HG03432 (cell line): ENCODE results near the gene CXCR5.
"Not testable (repeated sequence)": the region's sequence is repeated elsewhere in the genome, so short reads cannot be mapped to it uniquely, and the experiment has no call there.

Source experiments
- ATAC-seq: cut with Tn5 transposase; IDR thresholded peaks from one replicate; pipeline ENCODE4 v1.9.1; 2021; ENCODE audit warnings: mild to moderate bottlenecking, moderate library complexity; ENCODE audit not compliant: unreplicated experiment

Gene CXCR5, protein sequence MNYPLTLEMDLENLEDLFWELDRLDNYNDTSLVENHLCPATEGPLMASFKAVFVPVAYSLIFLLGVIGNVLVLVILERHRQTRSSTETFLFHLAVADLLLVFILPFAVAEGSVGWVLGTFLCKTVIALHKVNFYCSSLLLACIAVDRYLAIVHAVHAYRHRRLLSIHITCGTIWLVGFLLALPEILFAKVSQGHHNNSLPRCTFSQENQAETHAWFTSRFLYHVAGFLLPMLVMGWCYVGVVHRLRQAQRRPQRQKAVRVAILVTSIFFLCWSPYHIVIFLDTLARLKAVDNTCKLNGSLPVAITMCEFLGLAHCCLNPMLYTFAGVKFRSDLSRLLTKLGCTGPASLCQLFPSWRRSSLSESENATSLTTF

DNA sequence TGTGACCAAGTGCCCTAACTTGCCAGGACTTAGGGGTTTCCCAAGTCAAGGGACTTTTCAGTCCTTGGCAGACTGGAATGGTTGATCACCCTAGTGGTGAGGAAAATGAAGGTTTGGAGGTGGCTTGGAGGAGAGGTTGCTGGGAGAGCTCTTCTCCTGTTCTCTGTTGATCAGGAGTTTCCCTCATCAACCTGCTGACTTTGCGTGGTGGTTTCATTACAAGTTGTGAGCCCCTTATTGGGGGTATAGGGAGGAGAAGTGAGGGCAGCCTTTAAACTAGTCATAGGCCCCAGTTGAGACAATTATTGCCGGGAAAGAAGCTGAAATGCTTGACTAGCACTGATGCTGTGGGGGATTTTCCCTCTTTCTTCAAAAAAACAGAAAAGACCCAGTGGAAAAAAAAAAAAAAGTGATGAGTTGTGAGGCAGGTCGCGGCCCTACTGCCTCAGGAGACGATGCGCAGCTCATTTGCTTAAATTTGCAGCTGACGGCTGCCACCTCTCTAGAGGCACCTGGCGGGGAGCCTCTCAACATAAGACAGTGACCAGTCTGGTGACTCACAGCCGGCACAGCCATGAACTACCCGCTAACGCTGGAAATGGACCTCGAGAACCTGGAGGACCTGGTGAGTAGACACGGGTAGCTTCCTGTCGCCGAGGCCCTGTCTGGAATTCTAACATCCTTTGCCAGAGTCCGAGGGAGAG lies at the start of gene CXCR5:
Gene CXCR5, plus strand, starts transcription at position 525 of the 704 bp plus-strand sequence. Its CDS starts 50 bp downstream, at position 575.
- peak; percentile 79 for ATAC-seq

DNA sequence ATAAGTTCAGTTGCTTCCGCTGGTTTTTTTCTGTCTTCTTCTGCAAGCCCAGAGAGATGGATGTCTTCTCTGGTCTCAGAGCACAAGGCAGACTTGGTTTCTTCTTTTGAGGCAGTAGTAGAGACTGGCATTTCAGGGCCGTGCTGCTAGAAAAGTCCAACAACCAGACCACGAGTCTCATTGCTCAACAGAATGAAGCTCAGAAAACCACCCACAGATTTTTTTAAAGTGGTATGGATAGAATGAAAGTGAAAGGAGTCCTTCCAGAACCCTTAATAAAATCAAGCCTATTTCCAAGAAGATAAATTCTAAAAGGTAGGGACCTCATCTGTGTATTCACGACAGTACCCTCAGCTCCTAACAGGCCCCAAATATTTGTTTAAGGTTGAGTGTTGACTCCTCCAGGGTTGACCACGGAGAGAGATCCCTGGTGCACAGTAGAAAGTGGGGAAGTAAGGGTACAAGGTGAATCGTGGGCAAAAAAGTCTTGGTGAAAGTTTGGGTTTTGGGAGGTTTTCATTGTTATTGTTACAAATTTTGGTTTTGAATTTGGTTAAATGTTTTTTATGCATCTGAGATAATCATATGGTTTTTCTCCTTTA lies 49.2 kb upstream of the CXCR5 start:
- no peak for ATAC-seq

DNA sequence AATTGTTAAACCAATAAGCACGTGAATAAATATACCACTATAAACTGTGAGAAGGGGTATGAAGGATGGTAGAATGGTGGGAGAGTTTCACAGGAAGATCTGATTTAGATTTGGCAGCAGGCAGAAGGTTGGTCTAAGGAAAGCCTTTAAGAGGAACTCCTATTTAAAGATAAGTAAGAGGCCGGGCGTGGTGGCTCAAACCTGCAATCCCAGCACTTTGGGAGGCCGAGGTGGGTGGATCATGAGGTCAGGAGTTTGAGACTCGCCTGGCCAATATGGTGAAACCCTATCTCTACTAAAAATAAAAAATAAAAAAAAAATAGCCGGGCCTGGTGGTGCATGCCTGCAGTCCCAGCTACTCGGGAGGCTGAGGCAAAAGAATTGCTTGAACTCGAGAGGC lies 45.8 kb upstream of the CXCR5 start:
- ATAC-seq, result no peak

DNA sequence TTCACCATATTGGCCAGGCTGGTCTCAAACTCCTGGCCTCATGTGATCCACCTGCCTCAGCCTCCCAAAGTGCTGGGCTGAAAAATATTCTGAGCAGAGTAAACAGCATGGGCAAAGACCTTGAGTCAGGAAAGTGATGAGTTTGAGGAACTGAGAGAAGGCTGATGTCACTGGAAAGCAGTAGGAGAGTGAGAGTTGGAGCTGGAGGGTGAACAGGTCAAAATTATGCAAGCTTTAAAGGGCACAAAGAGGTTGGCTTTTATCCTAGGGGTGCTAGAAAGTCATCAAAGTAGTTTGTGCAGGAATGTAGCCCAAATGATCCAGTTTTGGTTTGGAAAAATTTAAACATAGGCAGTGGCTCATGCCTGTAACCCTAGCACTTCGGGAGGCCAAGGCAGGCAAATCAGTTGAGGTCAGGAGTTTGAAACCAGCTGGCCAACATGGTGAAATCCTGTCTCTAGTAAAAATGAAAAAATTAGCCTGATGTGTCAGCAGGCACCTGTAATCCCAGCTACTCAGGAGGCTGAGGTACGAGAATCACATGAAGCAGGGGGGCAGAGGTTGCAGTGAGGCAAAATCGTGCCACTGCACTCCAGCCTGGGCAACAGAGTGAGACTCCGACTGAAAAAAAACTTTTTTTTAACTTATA lies 44.7 kb upstream of the CXCR5 start:
- peak; percentile 78 for ATAC-seq

DNA sequence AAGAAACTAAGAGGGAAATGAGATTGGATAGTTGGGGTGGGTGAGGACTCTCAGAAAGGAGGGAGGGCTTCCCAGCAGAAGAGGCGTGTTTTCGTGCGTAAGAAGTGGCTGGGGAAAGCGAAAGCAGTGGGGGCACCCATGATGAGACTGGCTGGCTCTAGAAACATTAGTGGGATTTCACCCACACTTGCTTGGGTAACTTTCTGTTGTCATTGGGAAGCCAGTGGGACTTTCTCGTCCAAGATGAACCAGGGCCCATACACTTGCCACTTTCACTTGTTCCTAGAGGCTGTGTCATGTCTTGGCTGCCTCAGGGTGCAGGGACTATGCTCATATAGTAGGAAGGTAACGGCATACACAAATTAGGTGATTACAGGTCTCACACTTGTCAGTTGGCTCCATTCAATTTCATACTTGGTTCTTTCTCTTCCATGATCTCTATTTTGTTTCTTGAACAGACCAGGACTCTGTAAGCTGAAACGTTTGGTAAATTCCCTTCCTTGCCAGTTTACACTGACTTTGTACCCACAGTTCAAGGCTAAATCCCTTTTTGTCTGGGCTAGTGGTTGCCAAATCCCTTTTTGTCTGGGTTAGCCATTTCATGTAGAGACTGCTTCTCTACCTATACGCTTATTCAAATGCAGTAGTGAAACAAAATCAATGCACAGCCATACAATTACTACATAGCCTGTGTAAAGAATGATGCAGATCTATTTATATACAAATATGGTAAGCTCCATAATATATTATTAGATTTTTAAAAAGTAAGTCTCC lies 42.0 kb upstream of the CXCR5 start:
- peak; percentile 47 for ATAC-seq

DNA sequence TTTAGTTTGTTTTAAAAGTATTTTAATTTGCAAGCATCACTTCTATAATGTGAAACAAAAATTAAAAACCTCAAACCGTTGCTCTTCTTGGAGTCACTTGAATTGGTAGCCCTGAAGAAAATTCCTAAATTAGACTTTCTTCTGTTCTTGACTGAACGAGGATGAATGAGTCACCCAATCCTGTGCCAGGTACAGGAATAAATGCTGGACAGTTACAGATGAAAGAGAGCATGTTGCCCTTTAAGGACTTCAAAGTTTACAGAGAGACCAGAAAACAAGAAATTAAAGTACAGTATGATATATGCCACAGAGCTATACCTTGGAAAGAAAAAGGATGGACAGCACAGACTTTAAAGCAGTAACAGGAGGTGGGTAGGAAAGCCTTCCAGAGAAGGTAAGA lies 41.3 kb upstream of the CXCR5 start:
- no peak for ATAC-seq

DNA sequence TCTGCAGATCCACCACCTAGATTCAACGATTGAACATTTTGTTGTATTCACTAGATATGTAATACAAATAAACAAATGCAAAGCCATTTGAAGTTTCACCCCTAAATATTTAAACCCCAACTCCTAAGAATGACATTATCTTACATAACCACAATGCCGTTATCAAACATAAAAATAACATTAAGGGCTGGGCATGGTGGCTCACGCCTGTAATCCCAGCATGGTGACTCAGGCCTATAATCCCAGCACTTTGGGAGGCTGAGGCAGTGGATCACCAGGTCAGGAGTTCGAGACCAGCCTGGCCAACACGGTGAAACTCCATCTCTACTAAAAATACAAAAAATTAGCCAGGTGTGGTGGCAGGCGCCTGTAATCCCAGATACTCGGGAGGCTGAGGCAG lies 40.8 kb upstream of the CXCR5 start:
- not testable (repeated sequence) for ATAC-seq

DNA sequence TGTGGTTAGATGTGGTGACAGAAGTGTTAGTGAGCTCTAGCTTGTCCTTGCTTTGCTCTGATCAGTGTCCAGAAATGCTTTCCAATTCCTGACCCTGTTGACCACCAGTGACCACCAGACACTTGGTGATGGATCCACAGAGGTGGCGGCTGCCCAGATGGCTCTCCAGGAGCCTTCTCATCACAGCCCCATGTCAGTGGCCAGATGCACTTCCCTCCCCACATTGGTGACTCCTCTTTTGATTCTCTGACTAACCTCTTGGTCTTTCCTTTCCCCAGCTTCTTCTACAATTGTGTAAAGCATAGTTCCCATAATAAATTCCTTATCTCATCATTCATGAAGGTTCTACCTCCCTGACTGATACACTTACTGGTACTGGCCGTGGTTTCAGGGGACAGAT lies 40.1 kb upstream of the CXCR5 start:
- no peak for ATAC-seq

DNA sequence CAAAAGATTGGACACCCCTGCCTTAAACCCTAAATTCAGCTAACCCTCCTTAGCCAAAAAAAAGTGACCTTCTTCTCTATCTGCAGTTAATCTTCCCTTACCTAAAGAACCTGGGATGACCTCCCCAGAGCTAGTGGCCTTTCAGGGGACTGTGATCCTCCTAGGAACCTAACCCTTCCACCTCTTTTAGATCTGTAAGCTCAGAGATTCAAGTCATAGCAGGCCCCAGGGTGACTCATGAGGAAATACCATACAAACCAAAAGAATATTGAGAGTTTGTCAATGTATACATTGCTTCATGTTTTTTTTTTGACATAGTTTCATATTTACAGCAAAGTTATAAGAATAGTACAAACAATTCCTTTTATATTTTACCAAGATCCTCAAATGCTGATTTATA lies 38.3 kb upstream of the CXCR5 start:
- ATAC-seq, result no peak

DNA sequence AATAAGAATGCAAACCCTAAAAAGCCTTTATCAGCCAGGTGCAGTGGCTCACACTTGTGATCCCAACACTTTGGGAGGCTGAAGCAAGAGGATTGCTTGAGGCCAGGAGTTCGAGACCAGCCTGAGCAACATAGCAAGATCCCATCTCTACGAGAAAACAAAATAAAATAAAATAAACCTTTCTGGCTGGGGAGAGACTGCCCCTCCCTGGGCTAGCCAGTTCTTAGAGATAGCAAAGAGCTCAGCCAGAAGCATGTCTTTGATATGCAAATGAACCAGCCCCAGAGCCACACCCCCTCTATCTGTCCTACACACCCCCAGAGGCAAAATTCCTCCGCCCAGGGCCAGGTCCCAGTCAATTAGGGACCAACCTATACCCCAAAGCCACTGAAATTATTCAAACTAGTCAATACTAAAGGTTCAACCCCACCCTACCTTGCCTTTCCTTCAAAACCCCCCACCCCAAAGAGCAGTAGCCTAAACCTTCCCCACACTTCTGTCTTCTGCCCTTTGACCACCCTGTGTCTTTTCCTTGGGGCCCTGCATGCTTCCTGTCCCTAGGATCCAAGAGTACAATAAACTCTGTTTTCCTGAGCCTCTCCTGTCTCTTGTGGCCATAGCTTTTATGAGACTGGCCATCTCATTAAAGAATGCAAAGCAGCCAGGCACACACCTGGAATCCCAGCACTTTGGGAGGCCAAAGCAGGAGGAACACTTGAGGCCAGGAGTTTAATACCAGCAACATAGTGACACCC lies 37.3 kb upstream of the CXCR5 start:
- ATAC-seq, result no peak

DNA sequence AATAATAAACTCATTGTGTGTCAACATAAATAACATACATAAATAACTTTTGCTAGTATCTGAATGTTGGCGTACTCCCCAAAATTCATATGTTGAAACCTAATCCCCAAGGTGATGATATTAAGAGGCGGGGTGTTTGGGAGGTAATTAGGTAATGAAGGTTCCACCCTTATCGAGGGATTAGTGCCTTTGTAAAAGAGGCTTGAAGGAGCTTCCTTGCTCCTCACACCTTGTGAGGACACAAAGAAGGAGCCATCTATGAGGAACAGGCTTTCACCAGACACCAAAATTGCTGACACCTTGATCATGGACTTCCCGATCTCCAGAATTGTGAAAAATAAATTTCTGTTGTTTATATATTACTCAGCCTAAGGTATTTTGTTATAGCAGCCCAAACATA lies 33.9 kb upstream of the CXCR5 start:
- no peak for ATAC-seq

DNA sequence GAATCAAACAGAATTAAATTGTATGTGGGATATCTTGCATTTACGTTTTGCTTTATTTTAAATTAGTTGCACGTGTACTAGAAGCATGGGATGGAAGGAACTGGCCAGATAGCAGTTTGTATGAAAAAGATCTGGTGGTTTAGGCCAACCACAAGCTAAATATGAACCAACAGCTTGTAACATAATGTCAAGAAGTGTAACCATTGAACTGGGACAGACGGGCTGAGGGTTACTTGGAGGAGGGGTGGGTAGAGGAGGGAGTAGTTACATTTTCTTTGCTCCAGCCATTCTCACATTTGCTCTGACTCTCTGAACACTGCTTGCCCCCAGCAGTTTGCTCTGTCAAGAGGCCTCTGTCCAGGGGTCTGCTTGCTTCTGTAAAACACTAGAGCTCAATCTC lies 31.7 kb upstream of the CXCR5 start:
- ATAC-seq, result peak; percentile 69

DNA sequence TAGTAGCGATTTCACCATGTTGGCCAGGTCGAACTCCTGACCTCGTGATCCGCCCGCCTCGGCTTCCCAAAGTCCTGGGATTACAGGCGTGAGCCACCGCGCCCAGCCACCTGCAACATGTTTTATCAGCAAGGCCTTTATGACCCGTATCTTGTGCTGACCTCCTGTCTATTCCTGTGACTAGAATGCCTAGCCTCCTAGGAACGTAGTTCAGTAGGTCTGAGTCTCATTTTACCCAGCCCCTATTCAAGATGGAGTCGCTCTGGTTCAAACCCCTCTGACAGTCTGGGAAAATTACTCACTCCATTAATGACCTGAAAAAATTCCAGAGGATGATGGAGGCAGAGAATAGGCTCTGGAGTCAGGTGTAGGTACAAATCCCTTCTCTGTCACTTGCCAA lies 30.0 kb upstream of the CXCR5 start:
- ATAC-seq, result no peak

DNA sequence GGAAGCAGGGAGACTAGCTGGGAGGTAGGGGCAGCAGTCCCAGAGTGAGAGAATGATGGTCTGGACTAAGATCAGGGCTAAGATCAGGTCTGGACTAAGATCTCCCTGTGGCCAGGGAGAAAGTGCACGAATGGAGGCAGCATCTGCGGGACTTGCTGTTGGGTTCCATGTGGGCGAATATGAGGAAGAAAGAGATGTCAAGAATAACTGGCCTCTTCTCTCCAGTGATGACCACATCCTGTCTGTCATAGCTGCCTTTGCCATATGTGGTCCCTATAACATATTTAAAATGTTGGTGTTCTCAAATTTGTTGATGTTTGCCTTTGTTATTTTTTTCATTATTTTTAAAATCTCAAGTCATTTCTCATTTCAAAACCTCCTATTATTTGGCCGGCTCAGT lies 27.4 kb upstream of the CXCR5 start:
- no peak for ATAC-seq

DNA sequence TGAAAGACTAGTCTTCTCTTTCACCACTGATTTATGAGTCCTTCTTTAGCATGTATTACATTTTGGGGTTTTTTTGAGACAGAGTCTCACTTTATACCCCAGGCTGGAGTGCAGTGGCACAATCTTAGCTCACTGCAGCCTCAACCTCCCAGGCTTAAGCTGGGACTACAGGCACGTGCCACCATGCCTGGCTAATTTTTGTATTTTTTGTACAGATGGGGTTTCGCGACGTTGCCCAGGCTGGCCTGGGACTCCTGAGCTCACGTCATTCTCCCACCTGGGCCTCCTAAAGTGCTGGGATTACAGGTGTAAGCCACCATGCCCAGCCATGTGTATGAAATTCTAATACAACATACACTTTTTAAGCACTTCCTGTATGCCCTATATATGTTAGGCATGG lies 26.3 kb upstream of the CXCR5 start:
- ATAC-seq, result no peak

DNA sequence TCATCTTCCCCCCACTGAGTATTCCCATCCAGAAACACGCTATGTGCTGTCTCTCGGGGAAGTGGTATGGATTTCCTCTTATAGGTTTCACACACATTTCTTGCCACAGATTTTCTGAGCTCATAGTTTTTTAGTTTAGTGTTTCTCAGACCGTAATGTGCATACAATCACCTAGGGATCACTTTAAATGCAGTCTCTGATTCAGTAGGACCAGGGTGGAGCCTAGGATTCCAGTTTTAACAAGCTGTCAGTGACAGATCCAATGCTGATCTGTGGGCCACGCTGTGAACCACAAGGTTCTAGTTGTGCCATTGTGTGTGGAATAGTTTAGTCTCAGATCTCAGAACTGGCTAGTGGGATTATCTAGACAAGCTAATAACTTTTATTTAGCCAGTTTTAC lies 23.7 kb upstream of the CXCR5 start:
- no peak for ATAC-seq

DNA sequence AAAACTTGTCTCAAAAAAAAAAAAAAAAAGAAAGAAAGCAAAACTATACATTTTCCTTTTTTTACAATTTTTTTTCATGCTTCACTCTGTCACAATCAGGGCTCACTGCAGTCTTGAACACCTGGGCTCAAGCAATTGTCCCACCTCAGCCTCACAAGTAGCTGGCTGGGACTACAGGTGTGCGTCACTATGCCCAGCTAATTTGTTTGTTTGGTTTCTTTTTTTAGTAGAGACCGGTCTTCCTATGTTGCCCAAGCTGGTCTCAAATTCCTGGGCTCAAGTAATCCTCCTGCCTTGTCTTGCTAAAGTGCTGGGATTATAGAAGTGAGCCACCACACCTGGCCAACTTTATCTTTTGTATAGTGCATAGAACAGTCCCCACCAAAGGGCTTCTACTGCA lies 15.0 kb upstream of the CXCR5 start:
- no peak for ATAC-seq

DNA sequence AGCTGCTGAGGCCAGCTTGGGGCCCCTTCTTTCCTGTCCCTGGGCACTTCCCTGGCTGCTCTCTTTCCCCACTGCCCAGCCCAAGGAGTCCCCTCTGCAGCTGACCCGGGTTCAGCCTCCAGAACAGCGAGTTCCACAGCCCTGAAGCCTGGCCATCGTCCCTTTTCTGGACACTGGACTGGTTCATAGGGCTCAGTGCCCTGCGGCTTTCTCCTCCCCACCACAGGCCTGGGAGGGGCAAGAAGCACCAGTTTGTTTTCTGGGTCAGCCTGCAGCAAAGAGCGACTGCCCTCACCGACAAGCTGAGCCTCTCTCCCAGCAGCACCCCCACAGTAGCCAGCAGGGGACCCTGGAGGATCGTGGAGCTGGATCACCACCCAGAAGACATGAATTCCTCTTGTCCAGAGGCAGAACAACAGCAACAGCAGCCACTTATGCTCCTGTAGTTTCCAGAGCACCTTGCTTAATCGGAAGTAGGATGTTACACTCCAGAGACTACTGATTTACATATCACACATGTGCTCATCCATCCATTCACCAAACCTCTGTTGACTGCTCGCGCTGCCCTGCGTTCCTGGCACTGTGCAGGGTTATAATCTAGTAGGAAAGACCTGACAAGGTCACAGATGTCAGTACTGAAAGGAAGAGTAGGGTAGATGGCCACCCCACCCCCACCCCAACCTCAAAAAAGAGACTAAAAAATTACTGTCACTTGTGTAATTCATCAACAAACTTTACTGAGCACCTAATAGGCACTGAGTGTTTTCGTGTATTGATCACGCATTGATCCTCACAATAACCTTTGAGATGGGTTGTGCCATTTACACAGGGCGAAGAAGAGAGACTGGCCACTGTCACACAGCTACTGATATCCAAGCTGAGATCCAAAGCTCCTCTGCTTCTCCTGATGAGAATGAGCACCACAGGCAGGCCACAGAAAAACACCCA lies 13.0 kb upstream of the CXCR5 start:
- peak; percentile 74 for ATAC-seq

DNA sequence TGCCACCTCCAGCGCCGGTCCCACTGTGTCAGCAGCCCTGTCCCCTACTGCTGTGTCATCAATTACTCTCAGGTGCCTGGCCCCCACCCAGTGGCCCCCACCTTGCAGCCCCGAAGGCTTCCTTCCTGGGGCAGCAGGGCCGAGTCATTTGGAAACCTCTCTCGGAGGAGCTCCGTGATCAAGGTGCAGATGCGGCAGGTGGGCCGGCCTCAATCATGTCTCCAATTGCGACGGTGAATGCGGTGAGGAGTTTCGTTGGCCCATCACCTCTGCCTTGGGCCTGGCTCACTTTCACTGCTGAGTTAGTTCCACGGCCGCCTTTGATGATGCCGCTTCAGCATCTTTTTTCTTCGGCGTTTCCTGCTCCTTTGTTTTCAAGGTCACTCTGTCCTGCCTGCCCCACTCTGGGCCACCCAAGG lies 11.3 kb upstream of the CXCR5 start:
- ATAC-seq, result no peak
